HCT116 (cell line): ENCODE data around the gene RILPL2. TPM values are rescaled to one million over a fixed set of nuclear protein-coding genes. Genes with fewer than 3 reads are reported as not detected.

Experiments
- ATAC-seq: fragments of 200-7000 bp; cut with Tn5 transposase; 2 replicates; pipeline ENCODE4 v1.9.1; 2020; ENCODE audit warnings: mild to moderate bottlenecking, moderate library complexity
- BruUV-seq: library from RNA; stranded (reverse); fragments of 400-500 nt; replicated peaks from 2 replicates; lab custom pipeline; 2021; lab: Mats Ljungman, UMichigan
- CTCF ChIA-PET: fragments of 300-600 bp; sonication (Branson Sonifier 250); formaldehyde crosslinking; loops from one replicate; lab custom pipeline; 2021; ENCODE audit warnings: antibody characterized with exemption; lab: Charles Lee
- POLR2A ChIA-PET: fragments of 300-600, 350-600 bp; sonication (Branson Sonifier 250); formaldehyde crosslinking; loops from one replicate; lab custom pipeline; 2021; ENCODE audit warnings: antibody characterized with exemption; lab: Charles Lee
- RAD21 ChIA-PET, 2 experiments: fragments of 300-600 bp; sonication (Branson Sonifier 250); formaldehyde crosslinking; loops; one replicate each; lab custom pipeline; 2023; ENCODE audit warnings: low total read pairs in 2 of 2; ENCODE audit not compliant: uncharacterized antibody in 2 of 2, unreplicated experiment in 2 of 2, low non-redundant PET in 1 of 2; lab: Charles Lee
- DNase-seq: peaks from one replicate; pipeline ENCODE4 v3.0.0-alpha.2; 2010; ENCODE audit warnings: low read depth, low spot score
- H2AFZ ChIP-seq: fragments of 200-600 bp; shearing (Covaris generic), sonication (generic); 2 replicates; pipeline ENCODE4 v1.6.1; 2017; ENCODE audit warnings: low read depth, mixed run types, mixed read lengths, antibody characterized with exemption, low read length; ENCODE audit not compliant: poor library complexity, severe bottlenecking
- H3K27ac ChIP-seq: 2 replicates; pipeline ENCODE4 v1.5.1; 2012; ENCODE audit warnings: low read depth, low read length
- H3K27me3 ChIP-seq: fragments of 200-600 bp; sonication (generic); 2 replicates; pipeline ENCODE4 v1.6.1; 2016; ENCODE audit warnings: mixed run types, low read length, mixed read lengths; ENCODE audit not compliant: insufficient read depth
- H3K36me3 ChIP-seq, 2 experiments: fragments of 200-500 bp in 1 of 2; fragments of 200-600 bp in 1 of 2; sonication (Bioruptor generic) in 1 of 2; sonication (generic) in 1 of 2; 2 replicates each; pipeline versions ENCODE4 v1.5.1 to v1.6.1; 2014 to 2016; ENCODE audit warnings: low read length in 2 of 2, inconsistent platforms in 1 of 2, mixed read lengths in 1 of 2, mixed run types in 1 of 2; ENCODE audit not compliant: insufficient read depth in 2 of 2, control insufficient read depth in 1 of 2
- H3K4me1 ChIP-seq, 2 experiments: fragments of 200-600 bp in 1 of 2; sonication (generic) in 1 of 2; 2 replicates each; pipeline versions ENCODE4 v1.5.1 to v1.6.1; 2012 to 2017; ENCODE audit warnings: low read length in 2 of 2, inconsistent platforms in 1 of 2, mild to moderate bottlenecking in 1 of 2, mixed read lengths in 1 of 2, mixed run types in 1 of 2, moderate library complexity in 1 of 2; ENCODE audit not compliant: insufficient read depth in 2 of 2, control insufficient read depth in 1 of 2
- H3K4me2 ChIP-seq: fragments of 200-600 bp; sonication (generic); 2 replicates; pipeline ENCODE4 v1.6.1; 2017; ENCODE audit warnings: mixed run types, low read length, mixed read lengths
- H3K4me3 ChIP-seq, 2 experiments: fragments of 200-600 bp in 1 of 2; sonication (generic) in 1 of 2; replicated peaks in 1 of 2; 2 replicates each; pipeline ENCODE4 v1.5.1; 2011 to 2016; ENCODE audit warnings: low read length in 2 of 2, control low read depth in 1 of 2, low read depth in 1 of 2, mild to moderate bottlenecking in 1 of 2, mixed read lengths in 1 of 2, mixed run types in 1 of 2
- H3K79me2 ChIP-seq: fragments of 200-600 bp; sonication (generic); 2 replicates; pipeline ENCODE4 v1.6.1; 2017; ENCODE audit warnings: mild to moderate bottlenecking, mixed run types, low read length, moderate library complexity, mixed read lengths; ENCODE audit not compliant: insufficient read depth
- H3K9ac ChIP-seq: fragments of 200-600 bp; sonication (generic); 2 replicates; pipeline ENCODE4 v1.6.1; 2016; ENCODE audit warnings: low read length, mixed read lengths
- H3K9me2 ChIP-seq: fragments of 200-600 bp; sonication (generic), shearing (Covaris generic); 2 replicates; pipeline ENCODE4 v1.6.1; 2017; ENCODE audit warnings: mixed run types, mild to moderate bottlenecking, moderate library complexity; ENCODE audit not compliant: insufficient read depth
- H3K9me3 ChIP-seq, 2 experiments: fragments of 200-500 bp in 1 of 2; fragments of 200-600 bp in 1 of 2; sonication (Bioruptor generic) in 1 of 2; sonication (generic) in 1 of 2; 2 replicates each; pipeline ENCODE4 v1.6.1; 2014 to 2017; ENCODE audit warnings: low read length in 2 of 2, mixed read lengths in 2 of 2, inconsistent platforms in 1 of 2, low read depth in 1 of 2, mild to moderate bottlenecking in 1 of 2, mixed run types in 1 of 2, moderate library complexity in 1 of 2; ENCODE audit not compliant: control insufficient read depth in 1 of 2, insufficient read depth in 1 of 2
- H4K20me1 ChIP-seq: fragments of 200-600 bp; sonication (generic), shearing (Covaris generic); 2 replicates; pipeline ENCODE4 v1.6.1; 2017; ENCODE audit warnings: mixed run types, mild to moderate bottlenecking, moderate library complexity; ENCODE audit not compliant: insufficient read depth
- CEBPB ChIP-seq: IDR thresholded peaks from 2 replicates; pipeline ENCODE4 v1.6.1; 2012; ENCODE audit warnings: low read depth
- EGR1 ChIP-seq: IDR thresholded peaks from 2 replicates; pipeline ENCODE4 v1.6.1; 2012; ENCODE audit warnings: low read depth
- ELF1 ChIP-seq: IDR thresholded peaks from 2 replicates; pipeline ENCODE4 v1.6.1; 2012; ENCODE audit warnings: low read depth, borderline replicate concordance
- EZH2 ChIP-seq: fragments of 200-600 bp; sonication (generic); IDR thresholded peaks from 2 replicates; pipeline ENCODE4 v1.6.1; 2017; ENCODE audit warnings: antibody characterized with exemption, mixed run types
- JUND ChIP-seq: IDR thresholded peaks from 2 replicates; pipeline ENCODE4 v1.6.1; 2012
- POLR2AphosphoS5 ChIP-seq: IDR thresholded peaks from 2 replicates; pipeline ENCODE4 v1.6.1; 2011; ENCODE audit warnings: mild to moderate bottlenecking, low read depth, low read length, moderate library complexity
- RAD21 ChIP-seq: IDR thresholded peaks from 2 replicates; pipeline ENCODE4 v1.6.1; 2012; ENCODE audit warnings: low read depth, mild to moderate bottlenecking
- SP1 ChIP-seq: IDR thresholded peaks from 2 replicates; pipeline ENCODE4 v1.6.1; 2012; ENCODE audit warnings: low read depth
- TCF7L2 ChIP-seq: IDR thresholded peaks from 2 replicates; pipeline ENCODE4 v1.7.0; 2011; ENCODE audit warnings: borderline replicate concordance, inconsistent platforms; ENCODE audit not compliant: insufficient read depth, insufficient read length; ENCODE audit errors: extremely low read depth
- ZNF274 ChIP-seq: fragments of 200-500 bp; sonication (Bioruptor generic); IDR thresholded peaks from 2 replicates; pipeline ENCODE4 v1.6.1; 2014; ENCODE audit warnings: mild to moderate bottlenecking, low read depth, low read length, inconsistent platforms
- intact Hi-C: fragments of 100-400 bp; cut with micrococcal nuclease; formaldehyde crosslinking; loops from 2 replicates; pipeline ENCODE4 v1.10.0; 2022
- total RNA-seq: library from RNA; stranded (reverse); gene quantifications from one replicate; pipeline ENCODE4 v1.2.1, GENCODE V29; 2021; ENCODE audit not compliant: unreplicated experiment
- TF ChIP-seq, protein P1 (sequence below), 3 experiments: fragments of 200-600 bp in 1 of 3; sonication (generic) in 1 of 3; IDR thresholded peaks in 2 of 3; conservative IDR thresholded peaks in 1 of 3; 2 replicates each; pipeline ENCODE4 v1.5.1; 2012 to 2017; ENCODE audit warnings: low read depth in 2 of 3, low read length in 2 of 3, antibody characterized with exemption in 1 of 3, borderline replicate concordance in 1 of 3, control low read depth in 1 of 3, mild to moderate bottlenecking in 1 of 3, mixed read lengths in 1 of 3, mixed run types in 1 of 3, moderate library complexity in 1 of 3; ENCODE audit not compliant: insufficient read depth in 1 of 3
- TF ChIP-seq, protein P2 (sequence below): IDR thresholded peaks from 2 replicates; pipeline ENCODE4 v1.6.1; 2012; ENCODE audit warnings: low read depth
- TF ChIP-seq, protein P3 (sequence below): IDR thresholded peaks from 2 replicates; pipeline ENCODE4 v1.6.1; 2011; ENCODE audit warnings: mild to moderate bottlenecking, low read length, moderate library complexity; ENCODE audit not compliant: insufficient replicate concordance; ENCODE audit errors: extremely low read depth
- TF ChIP-seq, protein P4 (sequence below): IDR thresholded peaks from 2 replicates; pipeline ENCODE4 v1.6.1; 2012

The RILPL2 gene
- total RNA-seq, 1 experiment from 2014 or later: 2.3 TPM

DNA sequence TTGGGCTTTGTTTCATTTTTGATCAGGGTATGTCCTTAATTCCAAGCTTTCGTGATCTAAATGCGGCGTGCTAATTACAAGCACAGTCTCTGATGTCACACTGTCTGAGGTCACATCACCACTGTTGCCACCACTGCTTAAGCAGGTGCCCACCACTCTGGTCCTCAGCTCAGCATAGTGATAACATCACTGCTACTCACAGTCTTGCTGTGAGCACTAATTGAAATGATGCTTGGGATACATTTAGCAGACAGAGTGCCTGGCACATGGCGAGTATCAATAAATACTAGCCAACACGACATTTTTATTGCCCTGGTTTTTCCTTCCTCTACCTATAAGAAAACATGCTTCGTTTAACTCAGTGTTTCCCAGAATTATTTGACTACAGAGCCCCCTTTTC is 7.9 kb downstream of the RILPL2 start:
- no peaks in the 10 kb centered on the region for H3K4me1 ChIP-seq
- ChIA-PET POLR2A (no interaction called here), CTCF (no interaction called here), RAD21 (no interaction called here)
- H3K9me3 ChIP-seq: no peaks in the 10 kb centered on the region
- intact Hi-C loops: no loop called here
- H4K20me1 ChIP-seq: no peaks in the 10 kb centered on the region
- H3K9me2 ChIP-seq: no peaks in the 10 kb centered on the region
- ATAC-seq (no peak), DNase-seq (no peak)
- H3K9ac ChIP-seq: no peak overlapping the region
- no peak overlapping the region for H3K27ac ChIP-seq
- H3K36me3 ChIP-seq: peaks cover 0 to 5% of the 10 kb centered on the region in 2 experiments; a peak in 1 of 4 replicates
- no peak overlapping the region for H3K4me2 ChIP-seq
- no peaks in the 10 kb centered on the region for H3K27me3 ChIP-seq
- no peak overlapping the region for H2AFZ ChIP-seq
- no peak for TF ChIP-seq ELF1
- no peak for TF ChIP-seq CEBPB
- TF ChIP-seq, protein P1, sequence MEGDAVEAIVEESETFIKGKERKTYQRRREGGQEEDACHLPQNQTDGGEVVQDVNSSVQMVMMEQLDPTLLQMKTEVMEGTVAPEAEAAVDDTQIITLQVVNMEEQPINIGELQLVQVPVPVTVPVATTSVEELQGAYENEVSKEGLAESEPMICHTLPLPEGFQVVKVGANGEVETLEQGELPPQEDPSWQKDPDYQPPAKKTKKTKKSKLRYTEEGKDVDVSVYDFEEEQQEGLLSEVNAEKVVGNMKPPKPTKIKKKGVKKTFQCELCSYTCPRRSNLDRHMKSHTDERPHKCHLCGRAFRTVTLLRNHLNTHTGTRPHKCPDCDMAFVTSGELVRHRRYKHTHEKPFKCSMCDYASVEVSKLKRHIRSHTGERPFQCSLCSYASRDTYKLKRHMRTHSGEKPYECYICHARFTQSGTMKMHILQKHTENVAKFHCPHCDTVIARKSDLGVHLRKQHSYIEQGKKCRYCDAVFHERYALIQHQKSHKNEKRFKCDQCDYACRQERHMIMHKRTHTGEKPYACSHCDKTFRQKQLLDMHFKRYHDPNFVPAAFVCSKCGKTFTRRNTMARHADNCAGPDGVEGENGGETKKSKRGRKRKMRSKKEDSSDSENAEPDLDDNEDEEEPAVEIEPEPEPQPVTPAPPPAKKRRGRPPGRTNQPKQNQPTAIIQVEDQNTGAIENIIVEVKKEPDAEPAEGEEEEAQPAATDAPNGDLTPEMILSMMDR (IDR thresholded peaks at IDR 0.05 in 2 of 3, conservative IDR thresholded peaks at IDR 0.05 in 1 of 3; ENCODE audit: borderline replicate concordance in 1 of 3, insufficient read depth in 1 of 3, low read depth in 2 of 3, low read length in 2 of 3): no peak
- TF ChIP-seq, protein P2, sequence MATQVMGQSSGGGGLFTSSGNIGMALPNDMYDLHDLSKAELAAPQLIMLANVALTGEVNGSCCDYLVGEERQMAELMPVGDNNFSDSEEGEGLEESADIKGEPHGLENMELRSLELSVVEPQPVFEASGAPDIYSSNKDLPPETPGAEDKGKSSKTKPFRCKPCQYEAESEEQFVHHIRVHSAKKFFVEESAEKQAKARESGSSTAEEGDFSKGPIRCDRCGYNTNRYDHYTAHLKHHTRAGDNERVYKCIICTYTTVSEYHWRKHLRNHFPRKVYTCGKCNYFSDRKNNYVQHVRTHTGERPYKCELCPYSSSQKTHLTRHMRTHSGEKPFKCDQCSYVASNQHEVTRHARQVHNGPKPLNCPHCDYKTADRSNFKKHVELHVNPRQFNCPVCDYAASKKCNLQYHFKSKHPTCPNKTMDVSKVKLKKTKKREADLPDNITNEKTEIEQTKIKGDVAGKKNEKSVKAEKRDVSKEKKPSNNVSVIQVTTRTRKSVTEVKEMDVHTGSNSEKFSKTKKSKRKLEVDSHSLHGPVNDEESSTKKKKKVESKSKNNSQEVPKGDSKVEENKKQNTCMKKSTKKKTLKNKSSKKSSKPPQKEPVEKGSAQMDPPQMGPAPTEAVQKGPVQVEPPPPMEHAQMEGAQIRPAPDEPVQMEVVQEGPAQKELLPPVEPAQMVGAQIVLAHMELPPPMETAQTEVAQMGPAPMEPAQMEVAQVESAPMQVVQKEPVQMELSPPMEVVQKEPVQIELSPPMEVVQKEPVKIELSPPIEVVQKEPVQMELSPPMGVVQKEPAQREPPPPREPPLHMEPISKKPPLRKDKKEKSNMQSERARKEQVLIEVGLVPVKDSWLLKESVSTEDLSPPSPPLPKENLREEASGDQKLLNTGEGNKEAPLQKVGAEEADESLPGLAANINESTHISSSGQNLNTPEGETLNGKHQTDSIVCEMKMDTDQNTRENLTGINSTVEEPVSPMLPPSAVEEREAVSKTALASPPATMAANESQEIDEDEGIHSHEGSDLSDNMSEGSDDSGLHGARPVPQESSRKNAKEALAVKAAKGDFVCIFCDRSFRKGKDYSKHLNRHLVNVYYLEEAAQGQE: no peak
- no peak for TF ChIP-seq RAD21
- TF ChIP-seq EGR1: no peak
- TF ChIP-seq JUND: no peak
- TF ChIP-seq POLR2AphosphoS5: no peak
- TF ChIP-seq ZNF274: no peak
- TF ChIP-seq SP1: no peak
- TF ChIP-seq TCF7L2: no peak
- no peak for TF ChIP-seq EZH2
- TF ChIP-seq, protein P3, sequence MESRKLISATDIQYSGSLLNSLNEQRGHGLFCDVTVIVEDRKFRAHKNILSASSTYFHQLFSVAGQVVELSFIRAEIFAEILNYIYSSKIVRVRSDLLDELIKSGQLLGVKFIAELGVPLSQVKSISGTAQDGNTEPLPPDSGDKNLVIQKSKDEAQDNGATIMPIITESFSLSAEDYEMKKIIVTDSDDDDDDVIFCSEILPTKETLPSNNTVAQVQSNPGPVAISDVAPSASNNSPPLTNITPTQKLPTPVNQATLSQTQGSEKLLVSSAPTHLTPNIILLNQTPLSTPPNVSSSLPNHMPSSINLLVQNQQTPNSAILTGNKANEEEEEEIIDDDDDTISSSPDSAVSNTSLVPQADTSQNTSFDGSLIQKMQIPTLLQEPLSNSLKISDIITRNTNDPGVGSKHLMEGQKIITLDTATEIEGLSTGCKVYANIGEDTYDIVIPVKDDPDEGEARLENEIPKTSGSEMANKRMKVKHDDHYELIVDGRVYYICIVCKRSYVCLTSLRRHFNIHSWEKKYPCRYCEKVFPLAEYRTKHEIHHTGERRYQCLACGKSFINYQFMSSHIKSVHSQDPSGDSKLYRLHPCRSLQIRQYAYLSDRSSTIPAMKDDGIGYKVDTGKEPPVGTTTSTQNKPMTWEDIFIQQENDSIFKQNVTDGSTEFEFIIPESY: no peak
- TF ChIP-seq, protein P4, sequence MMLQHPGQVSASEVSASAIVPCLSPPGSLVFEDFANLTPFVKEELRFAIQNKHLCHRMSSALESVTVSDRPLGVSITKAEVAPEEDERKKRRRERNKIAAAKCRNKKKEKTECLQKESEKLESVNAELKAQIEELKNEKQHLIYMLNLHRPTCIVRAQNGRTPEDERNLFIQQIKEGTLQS: no peak
- no peaks in the 10 kb centered on the region for H3K79me2 ChIP-seq
- no TSS peak for BruUV-seq
- no peak overlapping the region for H3K4me3 ChIP-seq
